Measurements from ENCODE around the gene ALKAL2.

ALKAL2 gene

DNA sequence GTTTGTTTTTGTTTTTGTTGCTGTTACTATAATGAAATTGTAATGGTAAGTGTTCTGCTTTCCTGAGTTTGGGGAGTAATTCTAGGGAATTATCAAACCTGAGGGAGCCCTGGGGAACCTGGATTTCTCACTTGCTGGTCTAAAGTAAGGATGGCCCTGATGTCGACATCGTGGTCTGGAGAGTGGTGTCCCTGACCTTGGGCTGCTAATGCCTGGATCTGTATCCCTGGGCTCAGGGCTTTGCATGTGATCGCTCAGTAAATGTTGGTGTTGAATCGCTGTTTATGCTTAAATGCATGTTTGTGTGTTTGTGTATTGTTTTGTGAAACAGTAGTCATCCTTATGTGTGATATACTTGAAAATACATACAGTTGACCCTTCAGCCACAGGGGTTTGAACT is 17.0 kb downstream of the ALKAL2 start:
- Histone ChIP-seq H4K91ac (ENCODE audit: low read depth, low read length, poor library complexity) (no peak overlapping the region), H3K23ac (ENCODE audit: low read depth, low read length, poor library complexity) (no peak overlapping the region), H3K18ac (ENCODE audit: low read length) (no peak overlapping the region), H3K27ac (replicated peaks; ENCODE audit: low read length) (no peak overlapping the region), H3K4me3 (ENCODE audit: low read length in 2 of 2) (no peak overlapping the region), H3K79me1 (ENCODE audit: low read depth, low read length) (peaks cover 1% of the 10 kb centered on the region), H3K27me3 (ENCODE audit: control insufficient read depth in 3 of 3, insufficient read depth in 3 of 3, low read depth in 1 of 3, low read length in 3 of 3) (no peaks in the 10 kb centered on the region), H2BK15ac (ENCODE audit: low read length) (no peak overlapping the region), H3K4me2 (ENCODE audit: insufficient read depth, low read length, poor library complexity, severe bottlenecking) (no peak overlapping the region), H3K4me1 (ENCODE audit: control insufficient read depth in 2 of 2, insufficient read depth in 1 of 2, low read depth in 1 of 2, low read length in 2 of 2) (peaks cover 3 to 4% of the 10 kb centered on the region in 2 donors), H2BK120ac (ENCODE audit: low read depth, low read length) (no peak overlapping the region), H2BK12ac (ENCODE audit: low read length) (no peak overlapping the region), H3K4ac (ENCODE audit: low read length) (no peak overlapping the region), H2AFZ (ENCODE audit: low read length) (no peak overlapping the region), H2BK5ac (ENCODE audit: low read length) (no peak overlapping the region), H3K9me3 (replicated peaks in 1 of 2; ENCODE audit: control insufficient read depth in 2 of 2, insufficient read depth in 1 of 2, low read depth in 1 of 2, low read length in 2 of 2) (no peaks in the 10 kb centered on the region), H3K14ac (ENCODE audit: low read length) (no peak overlapping the region), H3K36me3 (replicated peaks in 1 of 2; ENCODE audit: control insufficient read depth in 2 of 2, insufficient read depth in 2 of 2, low read length in 2 of 2) (peaks cover 10 to 93% of the 10 kb centered on the region in 2 donors), H3K9ac (ENCODE audit: low read depth, low read length, poor library complexity) (no peak overlapping the region), H4K8ac (ENCODE audit: low read depth, low read length) (no peak overlapping the region), H2AK5ac (ENCODE audit: low read depth, low read length) (no peak overlapping the region)
- no CpG with 5 or more reads among the region's 4 CpGs for WGBS, 2 donors (ENCODE audit: extremely low coverage in 2 of 2, insufficient read length in 2 of 2, insufficient replicate concordance in 1 of 2)
- no peak for DNase-seq (ENCODE audit: low spot score)

DNA sequence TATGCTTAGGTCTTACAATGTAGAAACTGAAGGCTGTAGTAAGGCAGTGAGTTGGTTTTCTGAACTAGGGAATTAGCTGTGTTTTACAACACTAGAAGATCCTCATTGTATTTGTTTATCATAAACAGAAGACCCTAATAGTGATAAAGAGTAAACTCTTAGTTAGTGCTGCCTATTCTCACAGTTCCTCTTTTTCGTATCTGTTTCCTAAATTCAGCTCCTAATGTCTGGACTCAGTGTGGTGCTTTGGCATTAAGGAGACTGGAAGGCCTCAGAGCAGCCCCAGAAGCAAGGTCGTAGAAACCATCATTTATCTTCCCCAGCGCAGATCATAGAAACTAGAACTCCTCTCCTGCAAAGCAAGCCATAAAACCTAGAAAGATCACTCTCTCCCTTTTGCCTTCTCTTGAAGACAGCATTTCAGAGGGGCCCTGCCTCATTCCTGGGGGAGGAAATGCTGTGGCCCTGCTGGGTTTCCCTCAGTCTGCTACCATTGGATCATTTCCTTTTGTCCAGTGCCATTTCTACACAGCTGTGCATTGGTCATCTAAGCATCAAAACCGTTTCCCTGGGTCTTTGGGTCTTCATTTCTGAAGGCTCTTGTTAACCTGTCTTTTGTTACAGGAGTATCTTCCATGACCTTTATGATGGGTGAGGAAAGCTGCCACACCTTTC is 18.4 kb downstream of the ALKAL2 start:
- Histone ChIP-seq H3K4me3 (ENCODE audit: low read length in 2 of 2) (no peak overlapping the region), H2AFZ (ENCODE audit: low read length) (no peak overlapping the region), H2BK5ac (ENCODE audit: low read length) (no peak overlapping the region), H3K4me2 (ENCODE audit: insufficient read depth, low read length, poor library complexity, severe bottlenecking) (no peak overlapping the region), H3K9ac (ENCODE audit: low read depth, low read length, poor library complexity) (no peak overlapping the region), H3K4me1 (ENCODE audit: control insufficient read depth in 2 of 2, insufficient read depth in 1 of 2, low read depth in 1 of 2, low read length in 2 of 2) (peaks cover 6 to 8% of the 10 kb centered on the region in 2 donors), H3K4ac (ENCODE audit: low read length) (no peak overlapping the region), H4K8ac (ENCODE audit: low read depth, low read length) (no peak overlapping the region), H2BK12ac (ENCODE audit: low read length) (no peak overlapping the region), H3K27me3 (ENCODE audit: control insufficient read depth in 3 of 3, insufficient read depth in 3 of 3, low read depth in 1 of 3, low read length in 3 of 3) (no peaks in the 10 kb centered on the region), H4K91ac (ENCODE audit: low read depth, low read length, poor library complexity) (no peak overlapping the region), H3K9me3 (replicated peaks in 1 of 2; ENCODE audit: control insufficient read depth in 2 of 2, insufficient read depth in 1 of 2, low read depth in 1 of 2, low read length in 2 of 2) (no peaks in the 10 kb centered on the region), H3K27ac (replicated peaks; ENCODE audit: low read length) (no peak overlapping the region), H2BK15ac (ENCODE audit: low read length) (no peak overlapping the region), H3K23ac (ENCODE audit: low read depth, low read length, poor library complexity) (no peak overlapping the region), H2AK5ac (ENCODE audit: low read depth, low read length) (no peak overlapping the region), H2BK120ac (ENCODE audit: low read depth, low read length) (no peak overlapping the region), H3K36me3 (replicated peaks in 1 of 2; ENCODE audit: control insufficient read depth in 2 of 2, insufficient read depth in 2 of 2, low read length in 2 of 2) (peaks cover 6 to 79% of the 10 kb centered on the region in 2 donors), H3K79me1 (ENCODE audit: low read depth, low read length) (peaks cover 4% of the 10 kb centered on the region), H3K14ac (ENCODE audit: low read length) (no peak overlapping the region), H3K18ac (ENCODE audit: low read length) (no peak overlapping the region)
- DNase-seq (ENCODE audit: low spot score): no peak
- WGBS, 2 donors (ENCODE audit: extremely low coverage in 2 of 2, insufficient read length in 2 of 2, insufficient replicate concordance in 1 of 2): no CpG with 5 or more reads among the region's 4 CpGs

DNA sequence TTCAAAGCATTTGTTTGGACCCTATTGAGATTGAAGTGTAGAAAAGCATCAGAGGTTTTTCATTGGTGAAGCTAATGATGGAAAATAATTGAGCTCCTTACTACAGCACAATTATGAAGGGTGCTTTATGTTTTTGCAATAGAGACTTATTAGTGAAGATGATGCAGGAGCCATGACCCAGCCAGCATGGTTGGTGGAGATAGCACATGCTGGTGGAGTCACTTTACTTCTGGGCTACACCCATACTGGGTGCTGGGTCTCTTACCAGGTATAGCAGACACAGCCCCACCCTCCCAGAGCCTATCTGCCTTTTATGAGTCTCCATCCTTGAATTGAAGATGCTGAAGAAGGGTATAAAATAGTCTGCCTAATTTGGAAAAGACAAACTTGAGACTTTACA is 19.6 kb downstream of the ALKAL2 start:
- H3K9me3 ChIP-seq (replicated peaks in 1 of 2; ENCODE audit: control insufficient read depth in 2 of 2, insufficient read depth in 1 of 2, low read depth in 1 of 2, low read length in 2 of 2): peaks cover 3 to 4% of the 10 kb centered on the region in 2 donors
- DNase-seq (ENCODE audit: low spot score): no peak
- no peak overlapping the region for H2AFZ ChIP-seq (ENCODE audit: low read length)
- H2AK5ac ChIP-seq (ENCODE audit: low read depth, low read length): no peak overlapping the region
- H2BK12ac ChIP-seq (ENCODE audit: low read length): no peak overlapping the region
- no peak overlapping the region for H2BK120ac ChIP-seq (ENCODE audit: low read depth, low read length)
- H3K23ac ChIP-seq (ENCODE audit: low read depth, low read length, poor library complexity): no peak overlapping the region
- no peak overlapping the region for H3K18ac ChIP-seq (ENCODE audit: low read length)
- peaks cover 4% of the 10 kb centered on the region for H3K79me1 ChIP-seq (ENCODE audit: low read depth, low read length)
- H3K4me3 ChIP-seq (ENCODE audit: low read length in 2 of 2): no peak overlapping the region
- H3K4me1 ChIP-seq (ENCODE audit: control insufficient read depth in 2 of 2, insufficient read depth in 1 of 2, low read depth in 1 of 2, low read length in 2 of 2): peaks cover 8% of the 10 kb centered on the region in 2 donors
- H4K91ac ChIP-seq (ENCODE audit: low read depth, low read length, poor library complexity): no peak overlapping the region
- no peak overlapping the region for H2BK5ac ChIP-seq (ENCODE audit: low read length)
- H3K36me3 ChIP-seq (replicated peaks in 1 of 2; ENCODE audit: control insufficient read depth in 2 of 2, insufficient read depth in 2 of 2, low read length in 2 of 2): peaks cover 5 to 67% of the 10 kb centered on the region in 2 donors
- peaks cover 0 to 10% (median 9%) of the 10 kb centered on the region in 3 experiments for H3K27me3 ChIP-seq (ENCODE audit: control insufficient read depth in 3 of 3, insufficient read depth in 3 of 3, low read depth in 1 of 3, low read length in 3 of 3)
- H3K9ac ChIP-seq (ENCODE audit: low read depth, low read length, poor library complexity): no peak overlapping the region
- no peak overlapping the region for H3K4me2 ChIP-seq (ENCODE audit: insufficient read depth, low read length, poor library complexity, severe bottlenecking)
- no peak overlapping the region for H3K14ac ChIP-seq (ENCODE audit: low read length)
- H2BK15ac ChIP-seq (ENCODE audit: low read length): no peak overlapping the region
- H3K4ac ChIP-seq (ENCODE audit: low read length): no peak overlapping the region
- H3K27ac ChIP-seq (replicated peaks; ENCODE audit: low read length): no peak overlapping the region
- no peak overlapping the region for H4K8ac ChIP-seq (ENCODE audit: low read depth, low read length)

DNA sequence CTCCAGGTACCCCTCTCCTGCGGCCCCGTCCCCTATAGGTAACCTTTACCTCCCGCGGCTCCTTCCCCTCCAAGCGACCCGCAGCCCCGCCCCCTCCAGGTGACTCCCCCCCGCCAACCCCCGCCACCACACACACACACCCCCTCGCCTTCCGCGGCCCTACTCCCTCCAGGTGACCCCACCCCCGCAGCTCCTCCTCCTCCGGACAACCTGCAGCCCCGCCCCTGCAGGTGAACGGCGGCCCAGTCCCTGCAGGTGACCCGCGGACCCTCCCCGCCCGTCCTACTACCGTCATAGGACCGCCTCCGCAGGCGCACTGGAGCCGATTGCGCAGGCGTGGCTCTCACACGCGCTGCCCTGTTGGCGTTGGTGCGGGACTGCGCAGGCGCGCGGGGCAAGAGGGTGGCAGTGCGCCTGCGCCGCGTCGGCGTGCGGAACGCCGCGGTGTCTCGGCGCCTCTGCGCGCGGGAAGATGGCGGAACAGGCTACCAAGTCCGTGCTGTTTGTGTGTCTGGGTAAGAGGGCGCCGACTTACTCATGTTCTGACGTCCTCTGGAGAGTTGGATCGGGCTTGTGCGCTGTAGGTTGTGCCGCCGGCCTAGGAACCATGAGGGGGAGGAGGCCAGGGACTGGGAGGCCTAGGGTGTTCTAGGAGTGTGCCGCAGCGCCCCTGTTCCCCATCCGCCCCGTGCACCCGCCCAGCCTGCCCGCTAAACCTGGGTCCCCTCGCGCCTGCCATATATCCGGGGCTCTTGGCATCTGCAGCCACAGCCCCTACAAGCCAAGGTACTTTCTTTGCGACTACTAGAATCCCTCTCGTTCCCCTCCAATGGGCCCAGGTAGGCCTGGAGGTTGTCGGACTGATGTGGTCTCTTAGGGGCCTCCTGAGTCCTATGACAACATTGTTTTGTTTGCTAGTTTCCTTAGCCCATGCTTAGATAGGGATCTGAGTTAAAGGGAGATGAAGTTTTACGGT is 23.1 kb downstream of the ALKAL2 start, which contains the start of gene ACP1:
TSS of gene ACP1 (plus strand) at position 455 of the 976 bp plus-strand sequence. CDS start at position 473, 18 bp downstream.
- peak within 1 kb of the TSS; percentile 88 for H2AK5ac ChIP-seq (ENCODE audit: low read depth, low read length)
- peaks cover 3% of the 10 kb centered on the region for H3K79me1 ChIP-seq (ENCODE audit: low read depth, low read length)
- no peak within 1 kb of the TSS for H2BK120ac ChIP-seq (ENCODE audit: low read depth, low read length)
- H3K27ac ChIP-seq (replicated peaks; ENCODE audit: low read length): no peak within 1 kb of the TSS
- H3K9me3 ChIP-seq (replicated peaks in 1 of 2; ENCODE audit: control insufficient read depth in 2 of 2, insufficient read depth in 1 of 2, low read depth in 1 of 2, low read length in 2 of 2): peaks cover 12 to 33% of the 10 kb centered on the region in 2 donors
- peaks cover 2 to 66% of the 10 kb centered on the region in 2 donors for H3K36me3 ChIP-seq (replicated peaks in 1 of 2; ENCODE audit: control insufficient read depth in 2 of 2, insufficient read depth in 2 of 2, low read length in 2 of 2)
- H2BK12ac ChIP-seq (ENCODE audit: low read length): no peak within 1 kb of the TSS
- no CpG with 5 or more reads among the region's 73 CpGs for WGBS, 2 donors (ENCODE audit: extremely low coverage in 2 of 2, insufficient read length in 2 of 2, insufficient replicate concordance in 1 of 2)
- H3K27me3 ChIP-seq (ENCODE audit: control insufficient read depth in 3 of 3, insufficient read depth in 3 of 3, low read depth in 1 of 3, low read length in 3 of 3): peaks cover 0 to 15% (median 13%) of the 10 kb centered on the region in 3 experiments
- no peak within 1 kb of the TSS for H4K8ac ChIP-seq (ENCODE audit: low read depth, low read length)
- H2BK5ac ChIP-seq (ENCODE audit: low read length): peak within 1 kb of the TSS; percentile 96
- peak within 1 kb of the TSS; percentile 91 for H3K4me2 ChIP-seq (ENCODE audit: insufficient read depth, low read length, poor library complexity, severe bottlenecking)
- peak within 1 kb of the TSS; percentile 91 for H2AFZ ChIP-seq (ENCODE audit: low read length)
- H3K4me3 ChIP-seq (ENCODE audit: low read length in 2 of 2): peak within 1 kb of the TSS; percentile 89 to 95
- peak within 1 kb of the TSS; percentile 90 for H3K23ac ChIP-seq (ENCODE audit: low read depth, low read length, poor library complexity)
- peak within 1 kb of the TSS; percentile 98 for H3K9ac ChIP-seq (ENCODE audit: low read depth, low read length, poor library complexity)
- no peak within 1 kb of the TSS for H4K91ac ChIP-seq (ENCODE audit: low read depth, low read length, poor library complexity)
- peak; percentile 91 for DNase-seq (ENCODE audit: low spot score)
- H3K14ac ChIP-seq (ENCODE audit: low read length): peak within 1 kb of the TSS; percentile 87
- peaks cover 8% of the 10 kb centered on the region in 2 donors for H3K4me1 ChIP-seq (ENCODE audit: control insufficient read depth in 2 of 2, insufficient read depth in 1 of 2, low read depth in 1 of 2, low read length in 2 of 2)
- peak within 1 kb of the TSS; percentile 99 for H3K18ac ChIP-seq (ENCODE audit: low read length)
- H3K4ac ChIP-seq (ENCODE audit: low read length): no peak within 1 kb of the TSS
- H2BK15ac ChIP-seq (ENCODE audit: low read length): peak within 1 kb of the TSS; percentile 57
